SU-DHL-6 (cell line): Measurements from ENCODE around the gene EXOC3.

Experiments
- EZH2phosphoT487 ChIP-seq: fragments of 200-600 bp; sonication (generic), shearing (Covaris generic); conservative IDR thresholded peaks from 2 replicates; pipeline ENCODE4 v1.6.1; 2018; ENCODE audit warnings: mild to moderate bottlenecking, antibody characterized with exemption, low read length, moderate library complexity, mixed read lengths
- TF ChIP-seq, protein P1 (sequence below): fragments of 200-600 bp; sonication (generic); IDR thresholded peaks from one replicate; pipeline ENCODE4 v1.5.1; 2017; ENCODE audit warnings: antibody characterized with exemption, mild to moderate bottlenecking, low read length, moderate library complexity; ENCODE audit not compliant: insufficient read depth, poor library complexity, severe bottlenecking

DNA sequence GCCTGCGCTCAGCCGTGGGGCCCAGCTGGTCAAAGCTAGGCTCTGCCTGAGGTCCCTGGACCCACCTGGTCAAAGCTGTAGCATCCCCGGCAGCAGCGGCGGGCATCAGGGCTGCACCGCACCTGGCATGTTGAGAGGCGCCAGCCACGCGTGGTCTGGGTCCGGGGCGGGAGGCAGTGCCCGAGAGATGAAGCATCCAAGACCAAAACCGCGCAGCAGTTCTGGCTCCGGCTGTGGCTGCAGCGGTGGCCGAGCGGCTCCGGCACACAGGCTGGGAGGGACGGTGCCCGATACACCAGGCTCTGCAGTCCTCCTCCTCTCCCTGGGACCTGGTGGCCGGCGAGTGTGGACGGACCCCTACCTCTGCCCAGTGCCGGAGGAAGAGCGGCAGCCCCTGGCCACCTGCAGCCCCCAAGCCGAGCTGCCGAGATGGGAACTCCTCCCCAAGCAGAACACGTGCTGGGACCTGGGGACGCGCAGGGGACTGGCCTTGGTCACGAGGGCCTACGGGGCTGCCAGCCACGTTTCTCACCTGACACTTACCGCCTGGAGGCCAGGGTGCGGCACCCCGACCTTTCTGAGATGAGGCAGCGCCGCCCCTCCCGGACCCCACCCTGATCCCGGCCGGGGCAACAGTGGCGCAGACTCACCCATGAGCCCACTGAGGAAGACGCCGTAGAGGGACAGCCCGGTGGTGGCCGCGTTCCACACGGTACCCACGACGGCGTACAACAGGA, 48.3 kb downstream of the EXOC3 start:
- TF ChIP-seq, protein P1, sequence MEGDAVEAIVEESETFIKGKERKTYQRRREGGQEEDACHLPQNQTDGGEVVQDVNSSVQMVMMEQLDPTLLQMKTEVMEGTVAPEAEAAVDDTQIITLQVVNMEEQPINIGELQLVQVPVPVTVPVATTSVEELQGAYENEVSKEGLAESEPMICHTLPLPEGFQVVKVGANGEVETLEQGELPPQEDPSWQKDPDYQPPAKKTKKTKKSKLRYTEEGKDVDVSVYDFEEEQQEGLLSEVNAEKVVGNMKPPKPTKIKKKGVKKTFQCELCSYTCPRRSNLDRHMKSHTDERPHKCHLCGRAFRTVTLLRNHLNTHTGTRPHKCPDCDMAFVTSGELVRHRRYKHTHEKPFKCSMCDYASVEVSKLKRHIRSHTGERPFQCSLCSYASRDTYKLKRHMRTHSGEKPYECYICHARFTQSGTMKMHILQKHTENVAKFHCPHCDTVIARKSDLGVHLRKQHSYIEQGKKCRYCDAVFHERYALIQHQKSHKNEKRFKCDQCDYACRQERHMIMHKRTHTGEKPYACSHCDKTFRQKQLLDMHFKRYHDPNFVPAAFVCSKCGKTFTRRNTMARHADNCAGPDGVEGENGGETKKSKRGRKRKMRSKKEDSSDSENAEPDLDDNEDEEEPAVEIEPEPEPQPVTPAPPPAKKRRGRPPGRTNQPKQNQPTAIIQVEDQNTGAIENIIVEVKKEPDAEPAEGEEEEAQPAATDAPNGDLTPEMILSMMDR, result no peak
- no peak for TF ChIP-seq EZH2phosphoT487
